Measurements from ENCODE around the gene SOCS6. TPM values are rescaled to one million over a fixed set of nuclear protein-coding genes. Genes with fewer than 3 reads are reported as not detected.
A peak's percentile ranks its signal among the peaks of the same experiment; 100 is the strongest.

The SOCS6 gene
- total and polyA plus RNA-seq, 2 of the 13 experiments (the other 11 are each of a cell fraction or from before 2014, with no cell fraction given) = 18.6 to 38.3 TPM

DNA sequence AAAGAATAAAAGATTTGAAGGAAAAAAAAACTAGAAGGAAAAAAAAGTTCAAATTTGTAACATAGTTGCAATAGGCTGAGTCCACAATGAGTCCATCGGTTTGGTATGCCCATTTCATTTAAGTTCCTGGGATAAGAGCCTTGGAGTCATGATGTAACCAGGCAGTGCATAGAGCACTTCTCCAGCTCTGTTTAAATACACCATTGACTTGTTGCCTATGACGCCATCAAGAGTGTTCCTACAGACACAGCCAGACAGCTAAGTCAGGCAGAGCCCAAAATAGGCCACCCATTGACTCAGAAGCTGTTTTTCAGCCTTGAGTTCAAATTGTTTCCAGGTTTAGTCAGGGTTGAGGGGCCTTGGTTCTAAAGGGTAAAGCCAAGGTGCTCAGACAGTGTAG, 44.9 kb downstream of the SOCS6 start (continued):
- TF ChIP-seq, protein P1, sequence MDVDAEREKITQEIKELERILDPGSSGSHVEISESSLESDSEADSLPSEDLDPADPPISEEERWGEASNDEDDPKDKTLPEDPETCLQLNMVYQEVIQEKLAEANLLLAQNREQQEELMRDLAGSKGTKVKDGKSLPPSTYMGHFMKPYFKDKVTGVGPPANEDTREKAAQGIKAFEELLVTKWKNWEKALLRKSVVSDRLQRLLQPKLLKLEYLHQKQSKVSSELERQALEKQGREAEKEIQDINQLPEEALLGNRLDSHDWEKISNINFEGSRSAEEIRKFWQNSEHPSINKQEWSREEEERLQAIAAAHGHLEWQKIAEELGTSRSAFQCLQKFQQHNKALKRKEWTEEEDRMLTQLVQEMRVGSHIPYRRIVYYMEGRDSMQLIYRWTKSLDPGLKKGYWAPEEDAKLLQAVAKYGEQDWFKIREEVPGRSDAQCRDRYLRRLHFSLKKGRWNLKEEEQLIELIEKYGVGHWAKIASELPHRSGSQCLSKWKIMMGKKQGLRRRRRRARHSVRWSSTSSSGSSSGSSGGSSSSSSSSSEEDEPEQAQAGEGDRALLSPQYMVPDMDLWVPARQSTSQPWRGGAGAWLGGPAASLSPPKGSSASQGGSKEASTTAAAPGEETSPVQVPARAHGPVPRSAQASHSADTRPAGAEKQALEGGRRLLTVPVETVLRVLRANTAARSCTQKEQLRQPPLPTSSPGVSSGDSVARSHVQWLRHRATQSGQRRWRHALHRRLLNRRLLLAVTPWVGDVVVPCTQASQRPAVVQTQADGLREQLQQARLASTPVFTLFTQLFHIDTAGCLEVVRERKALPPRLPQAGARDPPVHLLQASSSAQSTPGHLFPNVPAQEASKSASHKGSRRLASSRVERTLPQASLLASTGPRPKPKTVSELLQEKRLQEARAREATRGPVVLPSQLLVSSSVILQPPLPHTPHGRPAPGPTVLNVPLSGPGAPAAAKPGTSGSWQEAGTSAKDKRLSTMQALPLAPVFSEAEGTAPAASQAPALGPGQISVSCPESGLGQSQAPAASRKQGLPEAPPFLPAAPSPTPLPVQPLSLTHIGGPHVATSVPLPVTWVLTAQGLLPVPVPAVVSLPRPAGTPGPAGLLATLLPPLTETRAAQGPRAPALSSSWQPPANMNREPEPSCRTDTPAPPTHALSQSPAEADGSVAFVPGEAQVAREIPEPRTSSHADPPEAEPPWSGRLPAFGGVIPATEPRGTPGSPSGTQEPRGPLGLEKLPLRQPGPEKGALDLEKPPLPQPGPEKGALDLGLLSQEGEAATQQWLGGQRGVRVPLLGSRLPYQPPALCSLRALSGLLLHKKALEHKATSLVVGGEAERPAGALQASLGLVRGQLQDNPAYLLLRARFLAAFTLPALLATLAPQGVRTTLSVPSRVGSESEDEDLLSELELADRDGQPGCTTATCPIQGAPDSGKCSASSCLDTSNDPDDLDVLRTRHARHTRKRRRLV (CRISPR knock-in tag; IDR thresholded peaks at IDR 0.05) = no peak
- TF ChIP-seq, protein P2, sequence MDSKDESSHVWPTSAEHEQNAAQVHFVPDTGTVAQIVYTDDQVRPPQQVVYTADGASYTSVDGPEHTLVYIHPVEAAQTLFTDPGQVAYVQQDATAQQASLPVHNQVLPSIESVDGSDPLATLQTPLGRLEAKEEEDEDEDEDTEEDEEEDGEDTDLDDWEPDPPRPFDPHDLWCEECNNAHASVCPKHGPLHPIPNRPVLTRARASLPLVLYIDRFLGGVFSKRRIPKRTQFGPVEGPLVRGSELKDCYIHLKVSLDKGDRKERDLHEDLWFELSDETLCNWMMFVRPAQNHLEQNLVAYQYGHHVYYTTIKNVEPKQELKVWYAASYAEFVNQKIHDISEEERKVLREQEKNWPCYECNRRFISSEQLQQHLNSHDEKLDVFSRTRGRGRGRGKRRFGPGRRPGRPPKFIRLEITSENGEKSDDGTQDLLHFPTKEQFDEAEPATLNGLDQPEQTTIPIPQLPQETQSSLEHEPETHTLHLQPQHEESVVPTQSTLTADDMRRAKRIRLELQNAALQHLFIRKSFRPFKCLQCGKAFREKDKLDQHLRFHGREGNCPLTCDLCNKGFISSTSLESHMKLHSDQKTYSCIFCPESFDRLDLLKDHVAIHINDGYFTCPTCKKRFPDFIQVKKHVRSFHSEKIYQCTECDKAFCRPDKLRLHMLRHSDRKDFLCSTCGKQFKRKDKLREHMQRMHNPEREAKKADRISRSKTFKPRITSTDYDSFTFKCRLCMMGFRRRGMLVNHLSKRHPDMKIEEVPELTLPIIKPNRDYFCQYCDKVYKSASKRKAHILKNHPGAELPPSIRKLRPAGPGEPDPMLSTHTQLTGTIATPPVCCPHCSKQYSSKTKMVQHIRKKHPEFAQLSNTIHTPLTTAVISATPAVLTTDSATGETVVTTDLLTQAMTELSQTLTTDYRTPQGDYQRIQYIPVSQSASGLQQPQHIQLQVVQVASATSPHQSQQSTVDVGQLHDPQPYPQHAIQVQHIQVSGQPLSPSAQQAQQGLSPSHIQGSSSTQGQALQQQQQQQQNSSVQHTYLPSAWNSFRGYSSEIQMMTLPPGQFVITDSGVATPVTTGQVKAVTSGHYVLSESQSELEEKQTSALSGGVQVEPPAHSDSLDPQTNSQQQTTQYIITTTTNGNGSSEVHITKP (CRISPR knock-in tag; IDR thresholded peaks at IDR 0.05; ENCODE audit: low read depth) = peak; percentile 65; the same call in 1 of the 2 replicates
- TF ChIP-seq ZFX (CRISPR knock-in tag; IDR thresholded peaks at IDR 0.05; ENCODE audit: low read depth) (peak; percentile 46; the same call in 1 of the 2 replicates), ISX (CRISPR knock-in tag; conservative IDR thresholded peaks at IDR 0.05) (no peak), ZNF713 (CRISPR knock-in tag; IDR thresholded peaks at IDR 0.05) (0 out of 2 replicates have a peak, but pooled peaks have one; percentile 46), KMT2B (CRISPR knock-in tag; IDR thresholded peaks at IDR 0.05) (no peak; the same call in 1 of the 2 replicates), ZNF496 (CRISPR knock-in tag; IDR thresholded peaks at IDR 0.05; ENCODE audit: insufficient replicate concordance) (no peak), PCBP2 (optimal IDR thresholded peaks at IDR 0.05; ENCODE audit: low read depth, low read length, poor library complexity, severe bottlenecking) (no peak), GTF3A (CRISPR knock-in tag; conservative IDR thresholded peaks at IDR 0.05) (no peak), MEIS2 (CRISPR knock-in tag; IDR thresholded peaks at IDR 0.05) (peak; percentile 38; the same call in 1 of the 2 replicates), SATB2 (CRISPR knock-in tag; IDR thresholded peaks at IDR 0.05) (no peak), ZNF510 (CRISPR knock-in tag; IDR thresholded peaks at IDR 0.05; ENCODE audit: low read depth) (no peak), TBX3 (IDR thresholded peaks at IDR 0.05; ENCODE audit: borderline replicate concordance) (no peak)
- TF ChIP-seq, protein P3, sequence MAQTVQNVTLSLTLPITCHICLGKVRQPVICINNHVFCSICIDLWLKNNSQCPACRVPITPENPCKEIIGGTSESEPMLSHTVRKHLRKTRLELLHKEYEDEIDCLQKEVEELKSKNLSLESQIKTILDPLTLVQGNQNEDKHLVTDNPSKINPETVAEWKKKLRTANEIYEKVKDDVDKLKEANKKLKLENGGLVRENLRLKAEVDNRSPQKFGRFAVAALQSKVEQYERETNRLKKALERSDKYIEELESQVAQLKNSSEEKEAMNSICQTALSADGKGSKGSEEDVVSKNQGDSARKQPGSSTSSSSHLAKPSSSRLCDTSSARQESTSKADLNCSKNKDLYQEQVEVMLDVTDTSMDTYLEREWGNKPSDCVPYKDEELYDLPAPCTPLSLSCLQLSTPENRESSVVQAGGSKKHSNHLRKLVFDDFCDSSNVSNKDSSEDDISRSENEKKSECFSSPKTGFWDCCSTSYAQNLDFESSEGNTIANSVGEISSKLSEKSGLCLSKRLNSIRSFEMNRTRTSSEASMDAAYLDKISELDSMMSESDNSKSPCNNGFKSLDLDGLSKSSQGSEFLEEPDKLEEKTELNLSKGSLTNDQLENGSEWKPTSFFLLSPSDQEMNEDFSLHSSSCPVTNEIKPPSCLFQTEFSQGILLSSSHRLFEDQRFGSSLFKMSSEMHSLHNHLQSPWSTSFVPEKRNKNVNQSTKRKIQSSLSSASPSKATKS (CRISPR knock-in tag; IDR thresholded peaks at IDR 0.05) = no peak
- TF ChIP-seq, protein P4, sequence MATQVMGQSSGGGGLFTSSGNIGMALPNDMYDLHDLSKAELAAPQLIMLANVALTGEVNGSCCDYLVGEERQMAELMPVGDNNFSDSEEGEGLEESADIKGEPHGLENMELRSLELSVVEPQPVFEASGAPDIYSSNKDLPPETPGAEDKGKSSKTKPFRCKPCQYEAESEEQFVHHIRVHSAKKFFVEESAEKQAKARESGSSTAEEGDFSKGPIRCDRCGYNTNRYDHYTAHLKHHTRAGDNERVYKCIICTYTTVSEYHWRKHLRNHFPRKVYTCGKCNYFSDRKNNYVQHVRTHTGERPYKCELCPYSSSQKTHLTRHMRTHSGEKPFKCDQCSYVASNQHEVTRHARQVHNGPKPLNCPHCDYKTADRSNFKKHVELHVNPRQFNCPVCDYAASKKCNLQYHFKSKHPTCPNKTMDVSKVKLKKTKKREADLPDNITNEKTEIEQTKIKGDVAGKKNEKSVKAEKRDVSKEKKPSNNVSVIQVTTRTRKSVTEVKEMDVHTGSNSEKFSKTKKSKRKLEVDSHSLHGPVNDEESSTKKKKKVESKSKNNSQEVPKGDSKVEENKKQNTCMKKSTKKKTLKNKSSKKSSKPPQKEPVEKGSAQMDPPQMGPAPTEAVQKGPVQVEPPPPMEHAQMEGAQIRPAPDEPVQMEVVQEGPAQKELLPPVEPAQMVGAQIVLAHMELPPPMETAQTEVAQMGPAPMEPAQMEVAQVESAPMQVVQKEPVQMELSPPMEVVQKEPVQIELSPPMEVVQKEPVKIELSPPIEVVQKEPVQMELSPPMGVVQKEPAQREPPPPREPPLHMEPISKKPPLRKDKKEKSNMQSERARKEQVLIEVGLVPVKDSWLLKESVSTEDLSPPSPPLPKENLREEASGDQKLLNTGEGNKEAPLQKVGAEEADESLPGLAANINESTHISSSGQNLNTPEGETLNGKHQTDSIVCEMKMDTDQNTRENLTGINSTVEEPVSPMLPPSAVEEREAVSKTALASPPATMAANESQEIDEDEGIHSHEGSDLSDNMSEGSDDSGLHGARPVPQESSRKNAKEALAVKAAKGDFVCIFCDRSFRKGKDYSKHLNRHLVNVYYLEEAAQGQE (IDR thresholded peaks at IDR 0.05; ENCODE audit: borderline replicate concordance in 1 of 2, low read depth in 1 of 2, low read length in 2 of 2) = no peak

Data from HepG2 (cell line).